ENCODE measurements around the gene LRAT.

DNA sequence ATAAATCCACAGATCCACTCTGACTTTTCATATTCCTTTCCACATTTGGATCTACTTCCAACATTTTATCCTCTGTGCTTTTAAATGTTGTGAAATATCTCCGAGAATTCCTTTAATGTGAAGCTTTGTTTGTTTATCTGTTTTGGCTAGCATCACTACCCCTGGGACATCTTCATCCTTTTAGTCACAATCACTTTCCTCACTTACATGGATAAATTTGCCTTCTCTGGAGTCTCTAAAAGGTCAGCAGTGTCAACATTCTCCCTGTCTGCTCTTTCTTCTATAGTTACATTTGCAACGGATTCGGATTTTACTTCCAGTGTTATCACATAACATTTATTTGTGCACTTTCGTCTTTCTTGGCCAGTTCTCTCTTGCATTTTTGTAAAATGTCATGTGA is 34.2 kb upstream of the LRAT start:
- no peak for TF ChIP-seq CTCF (IDR thresholded peaks at IDR 0.05)
- TF ChIP-seq POLR2A (IDR thresholded peaks at IDR 0.05): no peak

Measured in tibial nerve (tissue), 3 donors.